K562 (cell line): ENCODE data around the gene GLE1. TPM values are rescaled to one million over a fixed set of nuclear protein-coding genes. Genes with fewer than 3 reads are reported as not detected.

Experiments
- ATAC-seq: fragments of 200-7000 bp; cut with Tn5 transposase; 3 replicates; pipeline ENCODE4 v1.9.1; 2020; ENCODE audit warnings: moderate library complexity
- BruUV-seq: library from RNA; stranded (reverse); fragments of 400-500 nt; replicated peaks from 2 replicates; lab custom pipeline; 2021; lab: Mats Ljungman, UMichigan
- CTCF ChIA-PET: fragments of 300-600 bp; formaldehyde crosslinking; extraction: SDS; loops from one replicate; lab custom pipeline; 2021; ENCODE audit warnings: low intra/inter-chr PET ratio; lab: Yijun Ruan, JAX
- POLR2A ChIA-PET: fragments of 300-600, 350-650 bp; sonication (Branson Sonifier 250); formaldehyde crosslinking; extraction: SDS; loops from one replicate; lab custom pipeline; 2021; ENCODE audit warnings: antibody characterized with exemption, inconsistent platforms; lab: Yijun Ruan, JAX
- DNase-seq, 4 experiments: peaks; one replicate each; pipeline versions ENCODE4 v3.0.0 to v3.0.0-alpha.2; 2011 to 2018; ENCODE audit warnings: low spot score in 3 of 4, mixed read lengths in 3 of 4; ENCODE audit errors: extremely low read depth in 1 of 4
- FAIRE-seq: peaks from 2 replicates; lab custom pipeline; 2011; peaks lifted over from hg19 to GRCh38; lab: Jason Lieb, UNC
- H2AFZ ChIP-seq: 2 replicates; pipeline ENCODE4 v1.6.0; 2011; ENCODE audit warnings: low read depth, low read length, control low read depth, inconsistent platforms
- H3K27ac ChIP-seq: fragments of 200-600 bp; 3 replicates; pipeline ENCODE4 v1.8.0; 2011; ENCODE audit warnings: low read depth, mild to moderate bottlenecking, control low read depth, inconsistent platforms, low read length, moderate library complexity, mixed read lengths; ENCODE audit errors: extremely low read depth
- H3K27me3 ChIP-seq, 2 experiments: fragments of 300-600 bp in 1 of 2; 2 replicates in 1 of 2; 3 replicates in 1 of 2; pipeline versions ENCODE4 v1.6.0 to v1.8.0; 2011; ENCODE audit warnings: inconsistent platforms in 2 of 2, low read length in 2 of 2, mild to moderate bottlenecking in 1 of 2, mixed read lengths in 1 of 2, moderate library complexity in 1 of 2; ENCODE audit not compliant: control insufficient read depth in 2 of 2, insufficient read depth in 2 of 2
- H3K36me3 ChIP-seq: fragments of 300-600 bp; 3 replicates; pipeline ENCODE4 v1.8.0; 2011; ENCODE audit warnings: mild to moderate bottlenecking, low read length, inconsistent platforms; ENCODE audit not compliant: control insufficient read depth, insufficient read depth
- H3K4me1 ChIP-seq, 2 experiments: fragments of 200-600 bp in 1 of 2; replicated peaks in 1 of 2; 2 replicates in 1 of 2; 3 replicates in 1 of 2; pipeline versions ENCODE4 v1.5.1 to v1.8.0; 2011; ENCODE audit warnings: inconsistent platforms in 2 of 2, low read length in 2 of 2, mild to moderate bottlenecking in 1 of 2, mixed read lengths in 1 of 2, moderate library complexity in 1 of 2; ENCODE audit not compliant: control insufficient read depth in 2 of 2, insufficient read depth in 2 of 2
- H3K4me2 ChIP-seq: 2 replicates; pipeline ENCODE4 v1.6.1; 2011; ENCODE audit warnings: low read length, control low read depth, inconsistent platforms, mixed read lengths; ENCODE audit not compliant: insufficient read depth
- H3K4me3 ChIP-seq: fragments of 200-600 bp; sonication (generic), shearing (Covaris generic); 2 replicates; pipeline ENCODE4 v1.5.1; 2016; ENCODE audit warnings: control low read depth, inconsistent platforms
- H3K79me2 ChIP-seq: fragments of 200-600 bp; 3 replicates; pipeline ENCODE4 v1.8.0; 2011; ENCODE audit warnings: low read length, inconsistent platforms; ENCODE audit not compliant: control insufficient read depth, insufficient read depth
- H3K9ac ChIP-seq, 2 experiments: 2 replicates each; pipeline versions ENCODE4 v1.6.0 to v1.6.1; 2011; ENCODE audit warnings: low read depth in 2 of 2, low read length in 2 of 2, control low read depth in 1 of 2, inconsistent platforms in 1 of 2, mild to moderate bottlenecking in 1 of 2, mixed read lengths in 1 of 2; ENCODE audit not compliant: insufficient read depth in 1 of 2
- H3K9me1 ChIP-seq: one replicate; pipeline ENCODE4 v1.6.0; 2011; ENCODE audit warnings: inconsistent platforms, mild to moderate bottlenecking, low read length, moderate library complexity; ENCODE audit not compliant: control insufficient read depth, insufficient read depth
- H3K9me3 ChIP-seq: replicated peaks from 2 replicates; pipeline ENCODE4 v1.5.1; 2011; ENCODE audit warnings: low read depth, low read length, inconsistent platforms; ENCODE audit not compliant: control insufficient read depth, insufficient read depth
- H4K20me1 ChIP-seq: replicated peaks from 2 replicates; pipeline ENCODE4 v1.6.1; 2011; ENCODE audit warnings: low read length, inconsistent platforms, mixed read lengths; ENCODE audit not compliant: control insufficient read depth, insufficient read depth
- CBFB ChIP-seq: sonication (generic); formaldehyde crosslinking; IDR thresholded peaks from 2 replicates; pipeline ENCODE4 v1.4.0; 2020; ENCODE audit warnings: mild to moderate bottlenecking, missing genetic modification reagents
- EGR1 ChIP-seq: fragments of 450-650 bp; conservative IDR thresholded peaks from 2 replicates; pipeline ENCODE4 v1.6.1; 2017; ENCODE audit warnings: mild to moderate bottlenecking
- FOXP4 ChIP-seq: sonication (generic); formaldehyde crosslinking; IDR thresholded peaks from 2 replicates; pipeline ENCODE4 v1.8.0; 2022; ENCODE audit warnings: mild to moderate bottlenecking, missing genetic modification reagents, borderline replicate concordance
- FUS ChIP-seq: fragments of 200-400 bp; formaldehyde crosslinking; optimal IDR thresholded peaks from 2 replicates; pipeline ENCODE3; 2017; ENCODE audit warnings: low read depth, low read length
- GTF2F1 ChIP-seq: IDR thresholded peaks from 2 replicates; pipeline ENCODE4 v1.6.1; 2011; ENCODE audit warnings: low read depth, low read length, improper control_type of control experiment
- NELFE ChIP-seq: IDR thresholded peaks from 2 replicates; pipeline ENCODE4 v1.6.1; 2011; ENCODE audit warnings: mild to moderate bottlenecking; ENCODE audit not compliant: insufficient read depth, insufficient read length
- POLR2H ChIP-seq: IDR thresholded peaks from 2 replicates; pipeline ENCODE4 v1.6.1; 2016; ENCODE audit warnings: missing genetic modification characterization, low read depth, mild to moderate bottlenecking, control low read depth, missing compliant biosample characterization, moderate library complexity
- ZNF512 ChIP-seq: IDR thresholded peaks from 2 replicates; pipeline ENCODE4 v1.6.1; 2016; ENCODE audit warnings: missing genetic modification characterization, missing compliant biosample characterization
- ZNF561 ChIP-seq: fragments of 450-650 bp; formaldehyde crosslinking; conservative IDR thresholded peaks from 2 replicates; pipeline ENCODE4 v1.4.0; 2020; ENCODE audit warnings: mild to moderate bottlenecking, moderate library complexity
- ZNF695 ChIP-seq: fragments of 450-650 bp; formaldehyde crosslinking; IDR thresholded peaks from 2 replicates; pipeline ENCODE4 v1.4.0; 2020; ENCODE audit warnings: mild to moderate bottlenecking, moderate library complexity
- ZNF76 ChIP-seq: fragments of 250-450 bp; sonication (Bioruptor Pico); IDR thresholded peaks from 2 replicates; pipeline ENCODE4 v1.4.0; 2020; ENCODE audit warnings: mild to moderate bottlenecking, moderate library complexity, borderline replicate concordance
- WGBS: fragments of 100-300 bp; shearing (Covaris generic); methylation state at CpG from one replicate; pipeline ENCODE4 v1.1.6; 2016; ENCODE audit warnings: low coverage, mixed read lengths; ENCODE audit not compliant: insufficient coverage; ENCODE audit errors: missing lambda C conversion rate; 5-methylcytosine and 5-hydroxymethylcytosine counted together
- in situ Hi-C: fragments of 300-500 bp; cut with MboI; formaldehyde crosslinking; loops from 4 replicates; pipeline ENCODE4 v1.15.0; 2018; ENCODE audit warnings: inconsistent platforms, mixed read lengths
- intact Hi-C: fragments of 100-400 bp; cut with micrococcal nuclease; formaldehyde crosslinking; loops from 2 replicates; pipeline ENCODE4 v1.14.2; 2022
- polyA plus RNA-seq, 8 experiments: library from polyadenylated mRNA; depleted of rRNA in 4 of 8; stranded (reverse) in 5 of 8; unstranded in 3 of 8; fragments of >200 nt; fragmentation: Nextera tagmentation in 2 of 8; fragmentation: Illumina TruSeq in 1 of 8; extraction: Ambion mirVana in 2 of 8; extraction: Trizol in 1 of 8; gene quantifications; 2 replicates each; pipeline versions ENCODE4 v1.2.1 to v1.2.3, GENCODE V29; 2011 to 2014; ENCODE audit warnings: inconsistent platforms in 1 of 8, missing spikeins in 1 of 8
- total RNA-seq, 7 experiments: library from RNA; depleted of rRNA in 6 of 7; stranded (reverse); fragments of >200 nt in 6 of 7; fragmentation: Illumina TruSeq in 2 of 7; extraction: Trizol in 2 of 7; gene quantifications; 2 replicates each; pipeline versions ENCODE4 v1.2.1 to v1.2.3, GENCODE V29; 2011 to 2021; ENCODE audit warnings: low replicate concordance in 1 of 7
- TF ChIP-seq, protein P1 (sequence below): IDR thresholded peaks from 2 replicates; pipeline ENCODE4 v1.6.1; 2012; ENCODE audit warnings: low read depth, low read length, improper control_type of control experiment, borderline replicate concordance
- TF ChIP-seq, protein P2 (sequence below): fragments of 450-650 bp; IDR thresholded peaks from 2 replicates; pipeline ENCODE4 v1.6.1; 2014; ENCODE audit warnings: low read depth, mild to moderate bottlenecking, moderate library complexity, borderline replicate concordance

Gene GLE1
- total and polyA plus RNA-seq, 9 of the 15 experiments (the other 6 are each of a cell fraction or from before 2014, with no cell fraction given), result 15.9 to 44.8 (median 37.6) TPM

- TF ChIP-seq, protein P1, sequence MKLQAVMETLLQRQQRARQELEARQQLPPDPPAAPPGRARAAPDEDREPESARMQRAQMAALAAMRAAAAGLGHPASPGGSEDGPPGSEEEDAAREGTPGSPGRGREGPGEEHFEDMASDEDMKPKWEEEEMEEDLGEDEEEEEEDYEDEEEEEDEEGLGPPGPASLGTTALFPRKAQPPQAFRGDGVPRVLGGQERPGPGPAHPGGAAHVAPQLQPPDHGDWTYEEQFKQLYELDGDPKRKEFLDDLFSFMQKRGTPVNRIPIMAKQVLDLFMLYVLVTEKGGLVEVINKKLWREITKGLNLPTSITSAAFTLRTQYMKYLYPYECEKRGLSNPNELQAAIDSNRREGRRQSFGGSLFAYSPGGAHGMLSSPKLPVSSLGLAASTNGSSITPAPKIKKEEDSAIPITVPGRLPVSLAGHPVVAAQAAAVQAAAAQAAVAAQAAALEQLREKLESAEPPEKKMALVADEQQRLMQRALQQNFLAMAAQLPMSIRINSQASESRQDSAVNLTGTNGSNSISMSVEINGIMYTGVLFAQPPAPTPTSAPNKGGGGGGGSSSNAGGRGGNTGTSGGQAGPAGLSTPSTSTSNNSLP, result no peak
- TF ChIP-seq ZNF512, result no peak
- TF ChIP-seq ZNF695 (CRISPR knock-in tag), result no peak
- TF ChIP-seq ZNF76 (CRISPR knock-in tag), result no peak
- TF ChIP-seq ZNF561 (CRISPR knock-in tag), result no peak
- no peak for TF ChIP-seq NELFE
- TF ChIP-seq, all 486 proteins: peak for 0
Observed at GRCh38 chr9:128529191-128529590, 24.7 kb downstream of the GLE1 start (continued).

DNA sequence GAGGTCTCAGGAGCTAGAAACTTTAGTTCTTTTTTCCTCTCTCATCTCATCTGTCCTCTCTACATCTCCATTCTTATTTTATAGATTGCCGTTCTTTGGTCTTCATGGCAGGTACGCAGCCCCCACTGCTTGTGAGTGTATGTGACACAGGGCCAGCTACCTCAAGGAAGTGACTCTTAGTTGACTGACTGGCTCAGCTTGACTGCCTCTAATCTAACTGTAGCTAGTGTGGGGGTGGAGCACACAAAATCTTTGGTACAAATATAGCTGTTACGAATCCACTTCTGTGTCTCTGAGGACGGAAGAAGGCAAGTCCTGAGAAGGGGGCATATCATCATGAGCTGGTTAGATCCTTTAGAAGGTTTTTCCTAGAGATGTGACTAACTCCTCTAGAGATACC is 28.1 kb downstream of the GLE1 start:
- DNase-seq, result peak in 2 of 4 experiments; percentile 20 to 35
- Histone ChIP-seq H3K36me3 (peaks cover 55% of the 10 kb centered on the region; the same call in 2 of the 3 replicates), H3K27me3 (no peaks in the 10 kb centered on the region), H3K4me1 (no peaks in the 10 kb centered on the region), H3K9ac (no peak overlapping the region), H3K27ac (0 out of 3 replicates have a peak overlapping the region, but pooled peaks have one; percentile 12), H3K9me1 (no peaks in the 10 kb centered on the region), H3K4me3 (no peak overlapping the region), H3K4me2 (no peak overlapping the region), H3K9me3 (no peaks in the 10 kb centered on the region), H2AFZ (no peak overlapping the region), H4K20me1 (no peaks in the 10 kb centered on the region), H3K79me2 (no peaks in the 10 kb centered on the region)
- intact Hi-C loops, result no loop called here
- WGBS, result 67% methylated on average over 4 of the region's 4 CpGs
- ChIA-PET POLR2A (interaction anchor here (0.6 to 1.1 kb wide), 2 partner anchors 17 to 18 kb away, joined by 3 to 4 read pairs; no protein-coding TSS in a partner anchor), CTCF (no interaction called here)
- in situ Hi-C loops, result no loop called here
- no TSS peak for BruUV-seq
- peak; percentile 51; the same call in 1 of the 3 replicates for ATAC-seq
- FAIRE-seq, result peak; percentile 74
- peak; percentile 49 for TF ChIP-seq EGR1
- no peak for TF ChIP-seq POLR2H
- TF ChIP-seq FOXP4 (CRISPR knock-in tag), result no peak
- TF ChIP-seq, protein P2, sequence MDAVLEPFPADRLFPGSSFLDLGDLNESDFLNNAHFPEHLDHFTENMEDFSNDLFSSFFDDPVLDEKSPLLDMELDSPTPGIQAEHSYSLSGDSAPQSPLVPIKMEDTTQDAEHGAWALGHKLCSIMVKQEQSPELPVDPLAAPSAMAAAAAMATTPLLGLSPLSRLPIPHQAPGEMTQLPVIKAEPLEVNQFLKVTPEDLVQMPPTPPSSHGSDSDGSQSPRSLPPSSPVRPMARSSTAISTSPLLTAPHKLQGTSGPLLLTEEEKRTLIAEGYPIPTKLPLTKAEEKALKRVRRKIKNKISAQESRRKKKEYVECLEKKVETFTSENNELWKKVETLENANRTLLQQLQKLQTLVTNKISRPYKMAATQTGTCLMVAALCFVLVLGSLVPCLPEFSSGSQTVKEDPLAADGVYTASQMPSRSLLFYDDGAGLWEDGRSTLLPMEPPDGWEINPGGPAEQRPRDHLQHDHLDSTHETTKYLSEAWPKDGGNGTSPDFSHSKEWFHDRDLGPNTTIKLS, result no peak
- TF ChIP-seq FUS, result no peak
- no peak for TF ChIP-seq CBFB (CRISPR knock-in tag)
- TF ChIP-seq GTF2F1, result no peak
